HL-60/S4 treated with retinoic acid at 250 ng/mL for 4 days and 3 days (cell line): ENCODE data around the gene TST.

Experiments used
- in situ Hi-C: fragments of 300-500 bp; cut with MboI; formaldehyde crosslinking; loops from 2 replicates; pipeline ENCODE4 v1.7.0; 2022; ENCODE audit warnings: low sequenced_read_pairs

Gene TST

GRCh38 chr22:37019309-37020191 is at the start of gene TST, which contains the start of gene MPST:
Gene TST, minus strand, starts transcription at chr22:37019447. Its CDS starts 715 bp downstream, at chr22:37018732.
Gene MPST, plus strand, starts transcription at chr22:37019742. Its CDS starts 95 bp downstream, at chr22:37019837.
- in situ Hi-C loops, result no loop called here

GRCh38 chr22:37068859-37069258 is 49.6 kb upstream of the TST start:
- in situ Hi-C loops, result no loop called here

- in situ Hi-C loops, result no loop called here
Observed at GRCh38 chr22:37067428-37067827, 48.2 kb upstream of the TST start.

- in situ Hi-C loops, result no loop called here
Observed at GRCh38 chr22:37065961-37066360, 46.7 kb upstream of the TST start.

- in situ Hi-C loops, result no loop called here
Observed at GRCh38 chr22:37065180-37065579, 45.9 kb upstream of the TST start.

GRCh38 chr22:37064553-37064952 is 45.3 kb upstream of the TST start:
- in situ Hi-C loops, result no loop called here

- in situ Hi-C loops, result no loop called here
Observed at GRCh38 chr22:37063431-37064420, 44.5 kb upstream of the TST start.

- in situ Hi-C loops, result no loop called here
Observed at GRCh38 chr22:37062702-37063381, 43.6 kb upstream of the TST start.

- in situ Hi-C loops, result no loop called here
Observed at GRCh38 chr22:37062376-37062675, 43.1 kb upstream of the TST start.

GRCh38 chr22:37061611-37062375 is 42.5 kb upstream of the TST start:
- in situ Hi-C loops, result no loop called here

GRCh38 chr22:37060801-37061610 is 41.8 kb upstream of the TST start:
- in situ Hi-C loops, result no loop called here

GRCh38 chr22:37059876-37060449 is 40.7 kb upstream of the TST start:
- in situ Hi-C loops, result no loop called here

GRCh38 chr22:37058917-37059701 is 39.9 kb upstream of the TST start:
- in situ Hi-C loops, result no loop called here

GRCh38 chr22:37057796-37058510 is 38.7 kb upstream of the TST start:
- in situ Hi-C loops, result no loop called here

GRCh38 chr22:37057226-37057625 is 38.0 kb upstream of the TST start:
- in situ Hi-C loops, result no loop called here

GRCh38 chr22:37056246-37056645 is 37.0 kb upstream of the TST start:
- in situ Hi-C loops, result no loop called here

GRCh38 chr22:37054600-37055365 is 35.5 kb upstream of the TST start:
- in situ Hi-C loops, result no loop called here
